Activated CD8-positive, alpha-beta T cell treated with anti-CD3 and anti-CD28 coated beads, Interleukin-2, amount 10 ng/mL, durations not matched to agents 7 days and 5 days (primary cell): ENCODE results near the gene GHRH. TPM values are rescaled to one million over a fixed set of nuclear protein-coding genes. Genes with fewer than 3 reads are reported as not detected.

Experiments used
- ATAC-seq: fragments of 150-1000 bp; cut with Tn5 transposase; one replicate; pipeline ENCODE4 v1.10.0; 2021; ENCODE audit warnings: moderate library complexity
- CTCF ChIA-PET: fragments of 350-600 bp; sonication (Branson Sonifier 250); formaldehyde crosslinking; loops from one replicate; lab custom pipeline; 2021; ENCODE audit warnings: antibody characterized with exemption; lab: Charles Lee
- POLR2A ChIA-PET: fragments of 350-600 bp; sonication (Branson Sonifier 250); formaldehyde crosslinking; loops from one replicate; lab custom pipeline; 2021; ENCODE audit warnings: antibody characterized with exemption; lab: Charles Lee
- DNase-seq: peaks from one replicate; pipeline ENCODE4 v3.0.0-alpha.2; 2020
- H3K27ac Mint-ChIP-seq: one replicate; pipeline ENCODE4 v1.8.0; 2021; ENCODE audit warnings: mild to moderate bottlenecking, mixed read lengths
- H3K27me3 Mint-ChIP-seq: one replicate; pipeline ENCODE4 v1.8.0; 2021; ENCODE audit warnings: low read depth, mixed read lengths
- H3K36me3 Mint-ChIP-seq: one replicate; pipeline ENCODE4 v1.8.0; 2021; ENCODE audit warnings: low read depth, mixed read lengths
- H3K4me1 Mint-ChIP-seq: one replicate; pipeline ENCODE4 v1.8.0; 2021; ENCODE audit warnings: low read depth, mixed read lengths
- H3K4me3 Mint-ChIP-seq: one replicate; pipeline ENCODE4 v1.8.0; 2021; ENCODE audit warnings: mild to moderate bottlenecking, mixed read lengths
- H3K9me3 Mint-ChIP-seq: one replicate; pipeline ENCODE4 v1.8.0; 2022; ENCODE audit warnings: mixed read lengths; ENCODE audit not compliant: insufficient read depth
- total RNA-seq, 2 experiments: library from RNA; stranded (reverse); gene quantifications; one replicate each; pipeline ENCODE4 v1.2.3, GENCODE V29; 2021

The GHRH gene
- total RNA-seq, 2 experiments from 2014 or later, result not detected

DNA sequence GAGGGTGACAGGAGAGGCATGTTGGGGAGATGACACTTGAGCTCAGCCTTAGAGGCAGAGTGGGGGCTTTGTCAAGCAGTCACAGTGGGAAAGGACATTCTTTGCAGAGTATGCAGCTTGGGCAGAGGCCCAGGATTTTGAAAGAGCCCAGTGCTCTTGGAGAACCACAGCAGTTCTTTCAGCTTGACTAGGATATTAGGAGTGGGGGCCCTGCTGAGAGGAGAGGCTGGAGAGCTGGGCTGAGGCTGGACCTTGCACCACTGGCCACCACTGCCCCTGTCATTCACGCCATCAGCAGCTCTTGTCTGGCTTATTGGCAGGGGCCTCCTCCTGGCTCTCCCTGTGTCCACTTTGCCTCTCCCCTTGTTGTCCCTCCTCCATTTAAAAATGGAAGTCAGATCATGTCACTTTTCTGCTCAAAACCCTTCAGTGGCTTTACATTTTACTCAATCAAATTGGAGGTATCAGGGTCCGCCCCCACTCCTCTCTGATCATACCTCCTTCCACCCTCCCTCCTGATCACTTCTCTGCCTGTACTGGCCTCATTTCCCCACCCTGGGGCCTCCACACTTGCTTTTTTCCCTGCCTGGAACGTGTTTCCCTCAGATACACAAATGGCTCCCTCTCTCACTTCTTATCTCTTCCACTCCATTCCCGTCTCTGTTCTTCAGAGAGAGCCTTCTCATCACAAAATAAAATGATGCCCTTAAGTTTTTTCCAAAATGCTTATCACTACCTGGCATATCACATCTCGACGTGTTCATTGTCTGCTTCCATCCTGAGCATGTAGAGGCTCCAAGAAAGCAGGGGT lies 38.3 kb upstream of the GHRH start:
- Mint-ChIP-seq H3K36me3 (peaks cover 51% of the 10 kb centered on the region), H3K4me3 (no peak overlapping the region), H3K9me3 (no peaks in the 10 kb centered on the region), H3K27ac (peak overlapping the region; percentile 47), H3K27me3 (no peaks in the 10 kb centered on the region), H3K4me1 (peaks cover 20% of the 10 kb centered on the region)
- no peak for ATAC-seq
- CTCF ChIA-PET, result no interaction called here
- POLR2A ChIA-PET, result no interaction called here
- DNase-seq, result no peak

DNA sequence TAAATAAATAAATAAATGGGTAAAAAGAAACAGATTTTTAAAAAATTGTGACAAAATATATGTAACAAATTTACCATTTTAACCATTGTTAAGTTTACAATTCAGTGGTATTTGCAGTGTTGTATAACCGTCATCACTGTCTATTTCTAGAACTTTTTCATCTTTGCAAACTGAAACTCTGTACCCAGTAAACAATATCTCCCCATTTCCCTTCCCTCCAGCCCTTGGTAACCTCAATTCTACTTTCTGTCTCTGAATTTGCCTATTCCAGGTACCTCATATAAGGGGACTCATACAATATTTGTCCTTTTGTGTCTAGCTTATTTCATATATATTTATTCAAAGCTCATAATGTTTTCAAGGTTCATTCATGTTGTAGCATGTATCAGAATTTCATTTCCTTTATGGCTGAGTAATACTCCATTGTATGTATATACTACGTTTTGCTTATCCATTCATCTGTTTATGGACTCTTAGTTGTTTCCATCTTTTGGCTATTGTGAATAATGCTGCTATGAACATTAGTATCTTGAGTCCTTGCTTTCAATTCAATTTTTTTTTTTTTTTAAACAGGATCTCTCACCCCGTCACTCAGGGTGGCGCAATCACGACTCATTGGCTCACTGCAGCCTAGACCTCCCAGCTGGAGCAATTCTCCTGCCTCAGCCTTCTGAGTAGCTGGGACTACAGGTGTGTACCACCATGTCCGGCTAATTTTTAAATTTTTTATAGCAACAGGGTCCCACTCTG lies 36.8 kb upstream of the GHRH start:
- Mint-ChIP-seq H3K4me3 (no peak overlapping the region), H3K27me3 (no peaks in the 10 kb centered on the region), H3K4me1 (peaks cover 32% of the 10 kb centered on the region), H3K27ac (no peak overlapping the region), H3K9me3 (no peaks in the 10 kb centered on the region), H3K36me3 (peaks cover 50% of the 10 kb centered on the region)
- ATAC-seq, result no peak
- ChIA-PET POLR2A (interaction anchor here (1.3 kb wide), 1 partner anchor 9 kb away, joined by 5 read pairs; the partner anchor contains the start of gene MANBAL), CTCF (interaction anchor here (0.8 to 1.0 kb wide), 2 partner anchors 9 to 38 kb away, joined by 3 to 4 read pairs; partner anchors contain the start of gene MANBAL)
- DNase-seq, result no peak

DNA sequence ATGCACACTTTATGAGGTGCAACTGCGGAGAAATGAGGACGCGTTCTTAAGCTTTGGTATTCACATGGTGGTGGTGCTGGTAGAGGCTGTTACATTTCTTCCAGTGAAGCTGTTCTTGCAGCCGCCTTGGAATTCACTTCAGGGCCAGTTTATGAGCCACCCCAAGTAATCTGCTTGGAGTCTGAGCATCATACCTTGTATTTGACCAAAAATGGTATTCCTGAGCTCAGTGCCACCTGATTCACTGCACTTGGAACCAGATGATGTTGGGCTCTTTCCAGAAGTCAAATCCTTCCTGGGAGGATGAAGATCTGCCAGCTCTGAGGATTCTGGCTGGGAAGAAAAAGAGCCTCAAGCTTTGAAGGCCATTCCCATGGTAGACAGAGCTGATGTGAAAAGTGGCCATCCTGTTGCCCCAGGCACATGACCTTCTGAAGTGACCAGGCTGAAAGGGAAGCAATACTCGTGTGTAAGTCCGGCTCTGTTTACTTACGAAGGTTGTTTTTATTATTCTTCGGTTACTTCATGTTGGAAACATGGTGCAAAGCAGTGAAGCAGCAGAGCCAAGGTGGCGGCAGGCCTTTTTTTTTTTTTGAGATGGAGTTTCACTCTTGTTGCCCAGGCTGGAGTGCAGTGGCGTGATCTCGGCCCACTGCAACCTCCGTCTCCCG lies 35.6 kb upstream of the GHRH start:
- no peaks in the 10 kb centered on the region for H3K27me3 Mint-ChIP-seq
- ATAC-seq, result no peak
- no peak overlapping the region for H3K4me3 Mint-ChIP-seq
- no peak for DNase-seq
- H3K27ac Mint-ChIP-seq, result no peak overlapping the region
- no peaks in the 10 kb centered on the region for H3K9me3 Mint-ChIP-seq
- peaks cover 35% of the 10 kb centered on the region for H3K4me1 Mint-ChIP-seq
- CTCF ChIA-PET, result interaction anchor here (0.8 to 1.4 kb wide), 3 partner anchors 27 to 101 kb away, joined by 3 read pairs; no protein-coding TSS in a partner anchor
- H3K36me3 Mint-ChIP-seq, result peaks cover 53% of the 10 kb centered on the region
- POLR2A ChIA-PET, result interaction anchor here (1.2 to 1.3 kb wide), 2 partner anchors 8 to 202 kb away, joined by 3 to 5 read pairs; partner anchors contain the start of gene MANBAL

DNA sequence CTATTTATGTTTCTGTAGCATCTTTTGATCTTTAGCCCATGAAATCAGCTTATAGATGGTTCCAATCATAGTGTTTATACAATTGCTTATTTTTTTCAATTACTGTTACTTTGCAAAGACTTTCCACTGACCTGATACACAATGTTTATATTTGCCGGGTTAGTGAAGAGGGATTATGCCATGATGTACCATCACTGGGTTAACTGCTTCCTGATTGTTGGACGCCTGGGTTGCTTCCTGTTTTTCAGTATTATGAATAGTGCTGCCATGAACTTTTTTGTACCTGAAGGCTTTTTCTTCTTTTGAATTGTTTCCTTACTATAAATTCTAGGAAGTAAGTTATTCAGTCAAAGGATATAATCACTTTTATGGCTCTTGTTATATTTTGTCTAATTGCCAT lies 34.8 kb upstream of the GHRH start:
- POLR2A ChIA-PET, result interaction anchor here (1.2 kb wide), 1 partner anchor 201 kb away, joined by 3 read pairs; no protein-coding TSS in a partner anchor
- Mint-ChIP-seq H3K36me3 (peaks cover 53% of the 10 kb centered on the region), H3K27ac (no peak overlapping the region), H3K4me3 (no peak overlapping the region), H3K4me1 (peaks cover 39% of the 10 kb centered on the region), H3K27me3 (no peaks in the 10 kb centered on the region), H3K9me3 (no peaks in the 10 kb centered on the region)
- ATAC-seq (no peak), DNase-seq (no peak)
- CTCF ChIA-PET, result interaction anchor here (0.6 to 1.4 kb wide), 3 partner anchors 26 to 104 kb away, joined by 3 read pairs; no protein-coding TSS in a partner anchor

GRCh38 chr20:37295595-37295994 lies 34.0 kb upstream of the GHRH start:
- Mint-ChIP-seq H3K36me3 (peaks cover 52% of the 10 kb centered on the region), H3K4me3 (no peak overlapping the region), H3K27me3 (no peaks in the 10 kb centered on the region), H3K4me1 (peaks cover 47% of the 10 kb centered on the region), H3K27ac (no peak overlapping the region), H3K9me3 (no peaks in the 10 kb centered on the region)
- CTCF ChIA-PET, result interaction anchor here (0.6 to 1.4 kb wide), 2 partner anchors 56 to 104 kb away, joined by 3 read pairs; no protein-coding TSS in a partner anchor
- POLR2A ChIA-PET, result no interaction called here
- no peak for DNase-seq
- ATAC-seq, result no peak

DNA sequence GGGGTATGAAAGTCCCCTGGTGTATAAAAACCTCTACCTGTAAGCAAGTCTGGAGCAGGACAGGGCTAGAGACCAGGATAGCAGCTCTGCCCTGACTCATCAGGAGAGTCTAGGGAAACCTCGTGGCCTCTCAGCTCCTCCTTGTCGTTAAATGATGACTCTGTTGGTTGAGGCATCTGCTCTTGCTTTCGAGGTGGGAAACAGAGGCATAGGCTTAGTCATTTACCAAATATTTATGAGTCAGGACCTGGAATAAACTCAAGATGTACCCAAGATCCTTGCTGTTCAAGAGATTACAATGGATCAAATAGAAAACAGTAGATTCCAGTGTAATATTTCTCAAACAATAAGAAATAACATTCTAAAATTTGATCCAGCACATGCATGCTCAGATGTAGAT lies 33.4 kb upstream of the GHRH start:
- no peaks in the 10 kb centered on the region for H3K27me3 Mint-ChIP-seq
- no peak for ATAC-seq
- H3K9me3 Mint-ChIP-seq, result no peaks in the 10 kb centered on the region
- H3K4me1 Mint-ChIP-seq, result peaks cover 49% of the 10 kb centered on the region
- no peak overlapping the region for H3K27ac Mint-ChIP-seq
- ChIA-PET POLR2A (no interaction called here), CTCF (no interaction called here)
- H3K4me3 Mint-ChIP-seq, result no peak overlapping the region
- no peak for DNase-seq
- H3K36me3 Mint-ChIP-seq, result peaks cover 46% of the 10 kb centered on the region

DNA sequence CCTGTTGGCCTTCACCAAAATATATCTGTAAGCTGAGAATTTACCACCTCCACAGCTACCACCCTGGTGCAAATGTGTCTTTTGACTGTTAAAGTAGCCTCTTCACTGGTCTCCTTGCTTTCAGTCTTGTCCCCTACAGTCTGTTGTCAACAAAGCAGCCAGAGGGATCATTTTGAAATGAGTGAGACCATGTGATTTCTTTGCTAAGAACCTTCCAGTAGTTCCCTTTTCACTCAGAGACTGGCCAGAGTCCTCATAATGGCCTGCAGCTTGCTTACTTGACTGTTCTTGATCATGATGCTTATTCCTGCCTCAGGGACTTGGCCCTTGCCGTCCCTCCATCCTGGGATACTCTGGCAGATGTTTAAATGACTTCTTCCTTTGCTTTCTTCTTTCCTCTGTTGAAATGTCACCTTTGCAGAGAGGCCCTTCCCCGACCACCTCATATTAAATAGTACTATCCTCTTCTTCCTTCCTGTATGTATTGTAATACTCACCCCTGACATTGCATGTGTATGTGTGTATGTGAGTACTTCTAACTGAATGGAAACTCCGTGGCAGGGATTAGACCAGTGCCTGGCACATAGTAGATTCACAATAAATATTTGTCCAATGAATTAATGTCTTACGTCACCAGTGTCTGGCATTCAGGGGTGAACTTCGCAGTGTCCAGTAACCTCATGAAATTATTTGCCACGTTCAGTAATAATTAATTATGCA lies 32.8 kb upstream of the GHRH start:
- Mint-ChIP-seq H3K4me1 (peaks cover 49% of the 10 kb centered on the region), H3K27me3 (no peaks in the 10 kb centered on the region), H3K27ac (no peak overlapping the region), H3K4me3 (no peak overlapping the region), H3K9me3 (no peaks in the 10 kb centered on the region), H3K36me3 (peaks cover 42% of the 10 kb centered on the region)
- ChIA-PET CTCF (no interaction called here), POLR2A (no interaction called here)
- ATAC-seq, result no peak
- DNase-seq, result no peak

GRCh38 chr20:37293301-37293943 lies 31.8 kb upstream of the GHRH start:
- H3K9me3 Mint-ChIP-seq, result no peaks in the 10 kb centered on the region
- CTCF ChIA-PET, result no interaction called here
- peaks cover 39% of the 10 kb centered on the region for H3K36me3 Mint-ChIP-seq
- H3K27me3 Mint-ChIP-seq, result no peaks in the 10 kb centered on the region
- H3K4me3 Mint-ChIP-seq, result no peak overlapping the region
- ATAC-seq (no peak), DNase-seq (no peak)
- POLR2A ChIA-PET, result interaction anchor here (0.9 kb wide), 1 partner anchor 234 kb away, joined by 3 read pairs; the partner anchor contains the start of gene BLCAP
- H3K4me1 Mint-ChIP-seq, result peaks cover 53% of the 10 kb centered on the region
- no peak overlapping the region for H3K27ac Mint-ChIP-seq

- Mint-ChIP-seq H3K27ac (no peak overlapping the region), H3K36me3 (peaks cover 31% of the 10 kb centered on the region), H3K4me3 (peak overlapping the region; percentile 84), H3K9me3 (no peaks in the 10 kb centered on the region), H3K27me3 (no peaks in the 10 kb centered on the region), H3K4me1 (peaks cover 43% of the 10 kb centered on the region)
- ATAC-seq (no peak), DNase-seq (no peak)
- ChIA-PET POLR2A (no interaction called here), CTCF (interaction anchor here (1.1 kb wide), 1 partner anchor 15 kb away, joined by 6 read pairs; no protein-coding TSS in a partner anchor)
These were observed 30.1 kb upstream of the GHRH start for GRCh38 chr20:37291724-37292126.

DNA sequence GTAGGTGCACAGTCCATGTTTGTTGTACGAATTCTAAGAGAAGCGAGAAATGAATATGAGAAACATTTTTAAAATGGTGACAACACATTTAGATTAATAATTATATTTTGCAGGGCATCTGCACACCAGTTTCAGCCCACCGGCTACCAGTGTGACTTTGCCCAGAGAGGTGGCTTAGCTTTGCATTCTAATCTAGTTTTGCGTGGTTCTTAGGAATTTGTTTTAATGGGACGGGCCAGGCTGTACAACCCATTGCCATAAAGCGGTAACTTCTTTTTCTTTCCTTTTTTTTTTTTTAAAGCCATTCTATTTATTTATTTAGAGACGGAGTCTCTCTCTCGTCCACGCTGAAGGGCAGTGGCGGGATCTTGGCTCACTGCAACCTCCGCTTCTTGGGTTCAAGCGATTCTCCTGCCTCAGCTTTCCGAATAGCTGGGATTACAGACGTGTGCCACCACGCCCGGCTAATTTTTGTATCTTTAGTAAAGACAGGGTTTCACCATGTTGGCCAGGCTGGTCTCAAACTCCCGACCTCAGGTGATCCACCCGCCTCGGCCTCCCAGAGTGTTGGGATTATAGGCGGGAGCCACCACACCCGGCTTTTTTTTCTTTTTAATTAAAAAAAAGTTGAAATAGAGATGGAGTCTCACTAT lies 28.7 kb upstream of the GHRH start:
- CTCF ChIA-PET, result interaction anchor here (0.6 to 1.7 kb wide), 4 partner anchors 12 to 93 kb away, joined by 3 to 8 read pairs (median 4); no protein-coding TSS in a partner anchor

More for the DNA sequence above, 28.7 kb upstream of the GHRH start:
- peak overlapping the region; percentile 96 for H3K27ac Mint-ChIP-seq
- H3K9me3 Mint-ChIP-seq, result no peaks in the 10 kb centered on the region
- H3K4me3 Mint-ChIP-seq, result peak overlapping the region; percentile 84
- H3K36me3 Mint-ChIP-seq, result peaks cover 30% of the 10 kb centered on the region
- POLR2A ChIA-PET, result interaction anchor here (0.6 to 1.5 kb wide), 4 partner anchors 15 to 56 kb away, joined by 3 to 4 read pairs (median 4); partner anchors contain the start of gene SRC
- DNase-seq (no peak), ATAC-seq (no peak)
- H3K27me3 Mint-ChIP-seq, result no peaks in the 10 kb centered on the region
- peaks cover 36% of the 10 kb centered on the region for H3K4me1 Mint-ChIP-seq
